Mesenchymal stem cell (in vitro differentiated cells and primary cell): ENCODE measurements around the gene CCNI.
"Not testable (repeated sequence)": the region's sequence is repeated elsewhere in the genome, so short reads cannot be mapped to it uniquely, and the experiment has no call there.

Experiments
- DNase-seq: peaks from one replicate; pipeline ENCODE4 v3.0.0-alpha.2; 2013
- H2AFZ ChIP-seq: one replicate; pipeline ENCODE4 v1.6.1; 2013; ENCODE audit warnings: low read depth, mild to moderate bottlenecking, control low read depth, inconsistent platforms, low read length, moderate library complexity
- H2AK5ac ChIP-seq: 2 replicates; pipeline ENCODE4 v1.6.1; 2013; ENCODE audit warnings: low read length, moderate library complexity, mild to moderate bottlenecking, inconsistent platforms; ENCODE audit not compliant: severe bottlenecking
- H2BK120ac ChIP-seq: one replicate; pipeline ENCODE4 v1.6.1; 2013; ENCODE audit warnings: low read depth, mild to moderate bottlenecking, inconsistent platforms, low read length, moderate library complexity
- H2BK12ac ChIP-seq, 2 experiments: one replicate each; pipeline ENCODE4 v1.6.1; 2013; ENCODE audit warnings: inconsistent platforms in 2 of 2, low read length in 2 of 2, mild to moderate bottlenecking in 2 of 2, moderate library complexity in 2 of 2, control low read depth in 1 of 2
- H2BK15ac ChIP-seq: one replicate; pipeline ENCODE4 v1.6.1; 2013; ENCODE audit warnings: mild to moderate bottlenecking, low read depth, inconsistent platforms; ENCODE audit not compliant: poor library complexity, severe bottlenecking
- H2BK5ac ChIP-seq: 2 replicates; pipeline ENCODE4 v1.6.1; 2013; ENCODE audit warnings: low read depth, mild to moderate bottlenecking, low read length, control low read depth, inconsistent platforms; ENCODE audit not compliant: poor library complexity, severe bottlenecking
- H3K14ac ChIP-seq, 2 experiments: one replicate each; pipeline ENCODE4 v1.6.1; 2013; ENCODE audit warnings: inconsistent platforms in 2 of 2, low read length in 2 of 2, control low read depth in 1 of 2, mild to moderate bottlenecking in 1 of 2, moderate library complexity in 1 of 2
- H3K18ac ChIP-seq, 2 experiments: one replicate each; pipeline ENCODE4 v1.6.1; 2013; ENCODE audit warnings: inconsistent platforms in 2 of 2, low read length in 2 of 2, control low read depth in 1 of 2, low read depth in 1 of 2, mild to moderate bottlenecking in 1 of 2
- H3K23ac ChIP-seq, 2 experiments: one replicate each; pipeline ENCODE4 v1.6.1; 2013; ENCODE audit warnings: inconsistent platforms in 2 of 2, low read length in 2 of 2, mild to moderate bottlenecking in 2 of 2, moderate library complexity in 2 of 2, control low read depth in 1 of 2
- H3K27ac ChIP-seq: 2 replicates; pipeline ENCODE4 v1.5.1; 2013; ENCODE audit warnings: mild to moderate bottlenecking, moderate library complexity, low read length, control low read depth, inconsistent platforms; ENCODE audit not compliant: poor library complexity, severe bottlenecking
- H3K27me3 ChIP-seq, 2 experiments: 2 replicates each; pipeline versions ENCODE4 v1.6.1 to v1.7.0; 2013; ENCODE audit warnings: low read length in 2 of 2, mild to moderate bottlenecking in 2 of 2, moderate library complexity in 2 of 2, control low read depth in 1 of 2, inconsistent platforms in 1 of 2; ENCODE audit not compliant: control insufficient read depth in 1 of 2, insufficient read depth in 1 of 2
- H3K36me3 ChIP-seq, 2 experiments: 2 replicates each; pipeline versions ENCODE4 v1.6.1 to v1.7.0; 2013; ENCODE audit warnings: low read length in 2 of 2, control low read depth in 1 of 2, inconsistent platforms in 1 of 2, low read depth in 1 of 2, mild to moderate bottlenecking in 1 of 2; ENCODE audit not compliant: insufficient read depth in 2 of 2, control insufficient read depth in 1 of 2
- H3K4ac ChIP-seq, 2 experiments: one replicate each; pipeline ENCODE4 v1.6.1; 2013; ENCODE audit warnings: inconsistent platforms in 2 of 2, low read length in 2 of 2, mild to moderate bottlenecking in 2 of 2, moderate library complexity in 2 of 2, control low read depth in 1 of 2, low read depth in 1 of 2
- H3K4me1 ChIP-seq: 2 replicates; pipeline ENCODE4 v1.6.1; 2013; ENCODE audit warnings: low read depth, low read length, control low read depth; ENCODE audit not compliant: control insufficient read depth, insufficient read depth
- H3K4me2 ChIP-seq: 2 replicates; pipeline ENCODE4 v1.6.1; 2013; ENCODE audit warnings: low read length, mild to moderate bottlenecking, inconsistent platforms; ENCODE audit not compliant: poor library complexity, severe bottlenecking
- H3K4me3 ChIP-seq, 2 experiments: 2 replicates each; pipeline versions ENCODE4 v1.5.1 to v1.7.0; 2013; ENCODE audit warnings: low read length in 2 of 2, mild to moderate bottlenecking in 2 of 2, control low read depth in 1 of 2, low read depth in 1 of 2; ENCODE audit not compliant: insufficient read depth in 1 of 2
- H3K79me1 ChIP-seq: replicated peaks from 2 replicates; pipeline ENCODE4 v1.6.1; 2013; ENCODE audit warnings: mild to moderate bottlenecking, control low read depth, low read length, inconsistent platforms; ENCODE audit not compliant: poor library complexity, severe bottlenecking
- H3K9ac ChIP-seq: 2 replicates; pipeline ENCODE4 v1.7.0; 2013; ENCODE audit warnings: mild to moderate bottlenecking, low read length, moderate library complexity
- H3K9me3 ChIP-seq: 2 replicates; pipeline ENCODE4 v1.7.0; 2013; ENCODE audit warnings: mild to moderate bottlenecking, low read length; ENCODE audit not compliant: control insufficient read depth
- H4K8ac ChIP-seq: one replicate; pipeline ENCODE4 v1.6.1; 2013; ENCODE audit warnings: inconsistent platforms, mild to moderate bottlenecking, low read length, moderate library complexity
- H4K91ac ChIP-seq: one replicate; pipeline ENCODE4 v1.6.1; 2013; ENCODE audit warnings: mild to moderate bottlenecking, low read length, inconsistent platforms
- WGBS: methylation state at CpG from one replicate; pipeline ENCODE4 v1.1.7; 2013; ENCODE audit warnings: mixed read lengths; 5-methylcytosine and 5-hydroxymethylcytosine counted together

The CCNI gene

GRCh38 chr4:77082886-77083608, 7.3 kb upstream of the CCNI start:
- Histone ChIP-seq H4K91ac (no peak overlapping the region), H4K8ac (no peak overlapping the region), H2AFZ (no peak overlapping the region), H3K4ac (no peak overlapping the region), H3K23ac (no peak overlapping the region), H2BK120ac (no peak overlapping the region), H3K4me1 (no peaks in the 10 kb centered on the region), H3K4me2 (no peak overlapping the region), H3K14ac (no peak overlapping the region), H3K18ac (no peak overlapping the region), H2BK5ac (no peak overlapping the region), H3K27ac (no peak overlapping the region), H2AK5ac (no peak overlapping the region), H2BK15ac (no peak overlapping the region), H3K4me3 (no peak overlapping the region), H3K27me3 (no peaks in the 10 kb centered on the region), H3K9ac (no peak overlapping the region), H3K36me3 (no peaks in the 10 kb centered on the region), H2BK12ac (no peak overlapping the region), H3K9me3 (no peaks in the 10 kb centered on the region), H3K79me1 (peaks cover 3% of the 10 kb centered on the region)
- DNase-seq: no peak
- 98% methylated on average over 8 of the region's 11 CpGs for WGBS

- not testable (repeated sequence) for H2AFZ ChIP-seq, H2AK5ac ChIP-seq, H2BK5ac ChIP-seq, H3K9ac ChIP-seq, DNase-seq, H4K91ac ChIP-seq, H4K8ac ChIP-seq, H2BK12ac ChIP-seq, H3K27ac ChIP-seq, H3K4me3 ChIP-seq, H3K79me1 ChIP-seq, H3K23ac ChIP-seq, H3K4me2 ChIP-seq, H2BK15ac ChIP-seq, H3K36me3 ChIP-seq, H2BK120ac ChIP-seq, H3K9me3 ChIP-seq, H3K18ac ChIP-seq, H3K4me1 ChIP-seq, H3K27me3 ChIP-seq, H3K14ac ChIP-seq, H3K4ac ChIP-seq
- 97% methylated on average over 5 of the region's 7 CpGs for WGBS
These were observed 5.0 kb upstream of the CCNI start for GRCh38 chr4:77080806-77081205.

GRCh38 chr4:77079281-77079680, 3.5 kb upstream of the CCNI start:
- H3K4ac ChIP-seq: no peak overlapping the region
- no peak for DNase-seq
- no peak overlapping the region for H3K4me2 ChIP-seq
- H2BK15ac ChIP-seq: no peak overlapping the region
- H2BK5ac ChIP-seq: no peak overlapping the region
- H3K4me1 ChIP-seq: no peaks in the 10 kb centered on the region
- no peak overlapping the region for H4K91ac ChIP-seq
- no peak overlapping the region for H3K23ac ChIP-seq
- H3K18ac ChIP-seq: no peak overlapping the region
- no peak overlapping the region for H3K9ac ChIP-seq
- no peak overlapping the region for H3K14ac ChIP-seq
- no peak overlapping the region for H2BK120ac ChIP-seq
- H3K79me1 ChIP-seq: peaks cover 9% of the 10 kb centered on the region
- H2AFZ ChIP-seq: no peak overlapping the region
- H3K36me3 ChIP-seq: no peaks in the 10 kb centered on the region
- no peak overlapping the region for H2BK12ac ChIP-seq
- H3K27me3 ChIP-seq: no peaks in the 10 kb centered on the region
- H3K9me3 ChIP-seq: no peaks in the 10 kb centered on the region
- WGBS: 96% methylated on average over 5 of the region's 5 CpGs
- no peak overlapping the region for H4K8ac ChIP-seq
- H3K4me3 ChIP-seq: no peak overlapping the region
- no peak overlapping the region for H3K27ac ChIP-seq
- no peak overlapping the region for H2AK5ac ChIP-seq

GRCh38 chr4:77078401-77078800, 2.6 kb upstream of the CCNI start:
- Histone ChIP-seq H3K79me1 (peaks cover 9% of the 10 kb centered on the region), H3K4me3 (no peak overlapping the region), H4K91ac (no peak overlapping the region), H3K18ac (no peak overlapping the region), H2BK5ac (no peak overlapping the region), H3K4me1 (no peaks in the 10 kb centered on the region), H3K27me3 (no peaks in the 10 kb centered on the region), H3K14ac (no peak overlapping the region), H3K9me3 (no peaks in the 10 kb centered on the region), H2BK12ac (no peak overlapping the region), H3K27ac (no peak overlapping the region), H2BK15ac (no peak overlapping the region), H3K23ac (no peak overlapping the region), H2AFZ (no peak overlapping the region), H3K4me2 (no peak overlapping the region), H3K4ac (no peak overlapping the region), H3K9ac (no peak overlapping the region), H4K8ac (no peak overlapping the region), H2BK120ac (no peak overlapping the region), H3K36me3 (no peaks in the 10 kb centered on the region), H2AK5ac (no peak overlapping the region)
- WGBS: 100% methylated on average over 2 of the region's 2 CpGs
- DNase-seq: no peak
